Ovary (tissue), 3 donors: Measurements from ENCODE around the gene SLC2A10.

ENCODE experiments used
- CTCF ChIP-seq, 3 donors: fragments of 450-650 bp in 2 of 3; fragments of 200-600 bp in 1 of 3; IDR thresholded peaks; one replicate each; pipeline versions ENCODE4 v1.5.1 to v1.8.0; 2016 to 2022; ENCODE audit warnings: antibody characterized with exemption in 3 of 3, mild to moderate bottlenecking in 1 of 3
- EP300 ChIP-seq: sonication (generic); formaldehyde crosslinking; IDR thresholded peaks from one replicate; pipeline ENCODE4 v1.6.1; 2017; ENCODE audit warnings: antibody characterized with exemption
- donor health status: DM: no; HTN: no; CAD: no.

- no peak for TF ChIP-seq EP300
- no peak for TF ChIP-seq CTCF (IDR thresholded peaks at IDR 0.05)
Measured at GRCh38 chr20:46660487-46660886, 49.0 kb upstream of the SLC2A10 start.
